Muscle of back (tissue), 11 donors: ENCODE data around the gene TBC1D24. TPM values are rescaled to one million over a fixed set of nuclear protein-coding genes. Genes with fewer than 3 reads are reported as not detected.

Source experiments
- DNase-seq, 3 donors: peaks; one replicate each; pipeline versions ENCODE4 v3.0.0 to v3.0.0-alpha.2; 2013
- polyA plus RNA-seq, 10 donors: library from polyadenylated mRNA; unstranded; fragments of 120-200 nt; gene quantifications; one replicate each; pipeline ENCODE4 v1.2.1, GENCODE V29; 2013; ENCODE audit not compliant: insufficient read length in 10 of 10

Gene TBC1D24
- polyA plus RNA-seq, 10 donors, result 14.9 to 25.3 (median 21.4) TPM

DNA sequence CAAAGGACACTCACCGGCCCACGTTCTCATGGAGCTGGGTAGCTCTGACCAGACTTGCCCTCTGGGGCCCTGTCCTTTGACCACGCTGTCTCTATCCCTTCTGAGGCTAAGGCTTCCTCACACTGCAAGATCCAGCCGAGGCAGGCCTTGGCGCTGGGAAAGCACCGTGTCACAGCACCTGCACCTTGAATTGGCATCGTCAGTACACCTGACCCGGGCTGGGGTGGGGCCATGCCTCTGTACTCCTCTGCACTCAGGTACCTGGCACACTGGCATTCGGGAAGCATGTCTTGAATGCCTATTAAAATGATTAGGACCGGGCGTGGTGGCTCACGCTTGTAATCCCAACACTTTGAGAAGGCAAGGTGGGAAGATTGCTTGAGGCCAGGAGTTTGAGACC, 6.0 kb downstream of the TBC1D24 start:
- DNase-seq, result no peak

DNA sequence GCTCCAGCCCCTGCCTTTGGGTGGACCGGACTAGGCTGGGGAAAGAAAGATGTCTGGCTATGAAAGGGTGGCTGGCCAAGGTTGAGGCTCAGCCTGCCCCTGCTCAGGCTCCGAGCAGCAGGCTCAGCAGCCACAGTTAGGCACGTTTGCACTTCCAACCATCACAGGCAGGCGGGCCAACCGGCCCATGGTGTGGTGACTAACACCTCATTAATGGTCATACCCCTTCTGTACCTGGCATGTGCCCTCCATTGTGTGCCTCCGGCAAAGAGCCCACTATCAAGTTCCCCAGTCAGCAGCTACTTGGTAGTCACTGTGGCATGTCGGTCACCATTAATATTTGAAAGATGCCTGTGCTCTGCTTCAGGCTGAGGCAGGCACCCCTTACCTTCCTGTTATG, 6.7 kb downstream of the TBC1D24 start:
- no peak for DNase-seq

DNA sequence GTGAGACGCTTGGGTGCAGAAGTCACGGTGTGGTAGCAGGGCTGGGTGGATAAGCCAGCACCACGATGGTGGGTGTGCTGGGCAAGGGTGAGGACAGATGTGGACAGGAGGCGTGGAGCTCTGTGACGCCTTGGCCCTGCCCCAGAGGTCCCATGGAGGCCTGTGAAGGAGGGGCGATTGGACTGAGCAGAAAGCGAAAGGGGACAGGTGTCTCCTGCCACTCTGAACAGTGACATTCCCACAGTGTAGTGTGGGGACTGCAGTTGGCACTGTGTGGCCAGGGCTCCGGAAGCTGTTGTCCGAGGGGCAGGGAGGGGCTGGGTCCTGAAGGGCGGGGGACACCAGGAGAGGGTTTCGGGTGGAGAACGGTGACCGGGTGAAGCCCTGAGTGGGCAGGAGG, 7.3 kb downstream of the TBC1D24 start:
- peak in 1 of 3 donors; percentile 36 for DNase-seq

DNA sequence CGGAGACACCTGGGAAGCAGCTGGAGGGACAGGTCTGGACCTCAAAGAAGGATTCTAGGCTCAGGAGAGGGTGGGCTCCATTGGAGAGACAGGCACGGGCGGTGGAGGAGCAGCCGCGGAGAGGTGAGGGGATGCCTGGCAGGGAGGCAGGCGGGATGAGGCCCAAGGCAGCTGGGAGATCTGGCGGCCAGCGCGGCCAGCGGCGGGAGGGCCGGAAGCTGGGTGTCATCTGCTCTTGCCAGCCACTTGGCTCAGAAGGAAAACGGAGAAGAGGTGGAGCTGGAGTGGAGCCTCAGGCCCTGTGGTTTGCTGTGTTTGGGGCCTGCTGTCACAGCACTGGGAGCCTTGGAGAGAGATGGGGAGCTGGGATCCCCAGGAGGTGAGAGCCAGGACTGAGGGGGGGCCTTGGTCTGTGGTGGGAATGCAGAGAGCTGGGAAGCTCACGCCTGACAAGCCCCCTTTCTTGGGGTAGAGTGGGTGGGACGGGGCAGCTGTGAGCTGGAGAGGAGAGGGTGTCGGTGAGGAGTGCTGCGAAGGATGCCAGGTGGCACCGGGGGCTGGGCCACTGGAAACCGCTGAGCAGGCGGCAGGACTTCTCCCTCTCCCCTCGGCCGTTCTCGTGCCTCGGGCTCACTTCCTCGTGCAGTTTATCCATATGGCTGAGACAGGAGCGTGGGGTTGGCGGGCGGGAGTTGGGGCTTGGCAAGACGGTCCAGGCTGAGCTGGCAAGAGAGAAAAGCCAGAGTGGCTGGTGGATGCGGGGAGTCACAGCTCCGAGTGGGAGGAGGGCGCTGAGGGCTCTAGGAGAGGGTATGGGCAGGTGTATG, 8.0 kb downstream of the TBC1D24 start:
- peak in 1 of 3 donors; percentile 88 for DNase-seq

DNA sequence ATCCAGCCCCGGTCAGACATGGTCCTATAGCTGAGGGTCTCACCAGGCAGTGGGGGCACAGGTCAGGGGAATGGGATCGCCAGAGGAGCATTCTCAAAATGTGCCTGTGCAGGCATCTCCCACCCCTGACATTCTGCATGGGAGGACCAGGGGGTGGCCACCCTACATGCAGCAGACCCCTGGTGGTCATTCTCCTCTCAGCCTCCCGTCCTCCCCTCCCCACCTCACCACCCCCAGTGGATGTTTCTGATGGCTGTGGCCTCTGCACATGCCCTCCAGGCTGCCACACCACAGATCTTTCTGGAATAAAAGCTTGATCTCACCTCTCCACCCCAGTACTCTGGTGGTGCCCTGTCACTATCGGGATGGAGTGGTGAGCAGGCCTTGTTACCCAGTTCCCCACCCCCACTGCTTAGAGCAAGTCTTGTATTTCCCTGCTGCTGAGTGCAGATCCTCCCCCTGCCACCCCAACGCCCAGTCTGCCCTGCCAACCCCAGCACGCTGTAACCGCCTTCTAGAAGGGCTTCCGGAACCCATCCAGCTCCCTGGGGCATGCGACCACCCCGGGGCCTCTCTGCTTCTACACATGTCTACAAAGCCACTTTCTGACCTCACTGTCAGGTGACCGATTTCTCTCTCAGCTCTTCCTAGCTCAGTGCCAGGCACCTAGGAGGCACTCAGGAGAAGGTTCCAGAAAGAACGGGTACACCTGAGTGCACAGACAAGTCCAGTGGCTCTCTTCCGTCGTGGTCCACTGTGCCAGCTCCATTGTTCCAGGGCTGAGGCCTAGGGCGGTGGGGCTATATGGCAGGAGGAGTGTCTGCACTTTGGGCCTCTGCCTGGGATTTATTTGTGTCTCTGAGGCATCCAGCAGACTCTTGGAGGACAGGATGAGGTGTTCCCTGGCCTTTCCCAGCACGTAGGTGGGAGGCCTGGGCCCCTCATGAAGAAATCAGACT, 9.3 kb downstream of the TBC1D24 start:
- DNase-seq, result no peak

DNA sequence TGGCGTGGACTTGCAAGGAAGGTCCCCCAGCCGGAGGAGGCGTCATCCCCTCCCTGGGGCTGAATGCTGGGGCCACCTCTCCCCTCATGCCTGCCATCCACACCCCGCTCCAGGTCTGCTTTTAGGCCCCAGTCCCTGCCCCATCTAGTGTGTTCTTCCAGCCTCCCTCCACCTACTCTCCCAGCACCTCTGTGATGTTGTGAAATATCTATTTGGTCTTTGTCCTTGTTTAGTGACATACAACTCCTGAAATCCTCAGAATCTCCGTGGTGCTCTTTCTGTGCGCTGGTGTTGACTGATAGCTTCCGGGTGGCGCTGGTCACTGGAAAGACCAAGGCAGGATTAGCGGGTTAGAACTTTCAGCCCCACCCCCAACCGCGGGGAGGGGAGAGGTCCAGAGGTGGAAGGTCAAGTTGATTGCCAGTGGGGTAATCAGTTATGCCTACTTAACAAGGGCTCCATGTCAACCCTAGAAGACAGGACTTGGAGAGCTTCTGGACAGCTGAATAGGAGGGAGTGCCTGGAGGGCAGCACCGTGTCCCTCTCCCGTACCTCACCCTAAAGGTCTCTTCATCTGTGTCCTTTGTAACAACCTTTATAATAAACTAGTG, 10.1 kb downstream of the TBC1D24 start:
- no peak for DNase-seq

DNA sequence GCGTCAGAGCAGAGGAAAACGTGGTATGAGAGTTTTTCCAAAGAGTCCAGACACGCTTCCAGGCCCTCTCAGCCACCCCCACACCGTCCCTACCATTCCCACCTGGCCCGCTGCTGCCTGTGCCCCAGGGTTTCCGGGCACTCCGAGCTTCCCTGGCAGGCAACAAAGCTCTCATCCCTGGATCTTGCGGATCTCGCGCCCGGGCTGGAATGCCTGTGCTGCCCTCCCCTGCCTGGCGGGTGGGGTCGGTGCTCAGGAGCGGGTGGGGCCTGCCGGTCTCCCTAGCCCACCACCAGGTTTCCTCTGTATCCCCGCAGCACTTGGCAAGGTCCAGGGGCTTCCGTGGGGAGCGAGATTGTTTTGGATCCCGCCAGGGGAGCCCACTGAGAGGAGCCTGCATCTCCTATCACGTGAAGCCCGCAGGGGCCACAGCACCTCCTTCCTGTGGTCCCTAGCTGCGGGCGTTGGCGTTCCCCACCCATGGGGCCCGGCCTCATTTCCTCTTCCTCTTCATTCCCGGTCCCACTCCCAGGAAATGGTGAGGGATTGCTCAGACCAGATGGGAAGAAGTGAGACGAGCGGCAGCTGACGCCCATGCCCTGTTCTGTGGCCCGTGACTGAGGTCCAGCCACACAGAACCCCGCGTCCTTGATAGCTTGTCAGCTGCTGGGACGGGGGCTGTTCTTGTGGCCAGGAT, 11.0 kb downstream of the TBC1D24 start:
- peak in 1 of 3 donors; percentile 17 for DNase-seq

DNA sequence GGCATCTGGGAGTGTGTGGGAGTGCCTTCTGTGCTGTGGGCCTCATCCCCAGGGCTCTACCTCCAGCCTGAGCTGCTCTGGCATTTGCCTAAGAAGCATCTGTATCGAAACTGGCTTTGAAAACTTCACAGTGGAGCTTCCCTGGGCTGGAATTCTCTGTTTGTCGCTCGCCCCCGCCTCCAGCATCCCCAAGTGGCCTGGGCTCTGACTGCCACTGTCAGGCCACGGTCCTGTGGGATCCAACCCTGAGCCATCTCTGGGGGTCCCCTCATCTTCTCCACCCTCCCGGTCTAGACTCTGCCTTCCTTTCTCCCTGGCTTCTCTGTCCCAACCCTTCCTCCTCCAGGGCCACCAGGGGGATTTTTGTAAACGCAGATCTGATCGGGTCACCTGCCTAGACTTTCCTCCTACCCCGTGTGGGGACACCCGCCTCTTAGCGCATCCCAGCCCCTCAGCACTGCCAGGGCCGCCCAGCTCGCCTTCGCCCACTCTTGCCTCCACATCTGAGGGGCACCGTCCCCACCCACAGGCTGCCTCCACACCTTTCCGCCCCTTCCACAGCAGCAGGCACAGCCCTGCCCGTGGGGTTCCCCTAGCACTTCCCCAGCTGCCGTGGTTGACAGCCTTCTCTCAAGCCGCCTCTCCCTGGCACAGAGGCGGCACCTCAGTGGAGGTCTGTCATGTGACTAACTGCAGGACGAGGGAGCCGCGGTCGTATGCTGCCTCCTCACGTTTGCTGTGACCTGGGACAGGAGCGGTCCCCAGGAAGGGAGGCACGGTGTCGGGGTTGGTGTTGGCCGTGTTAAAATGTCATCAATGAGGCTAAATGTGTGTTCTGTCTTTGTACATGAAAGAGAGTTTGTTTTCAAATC, 12.0 kb downstream of the TBC1D24 start:
- DNase-seq, result peak in 1 of 3 donors; percentile 48

DNA sequence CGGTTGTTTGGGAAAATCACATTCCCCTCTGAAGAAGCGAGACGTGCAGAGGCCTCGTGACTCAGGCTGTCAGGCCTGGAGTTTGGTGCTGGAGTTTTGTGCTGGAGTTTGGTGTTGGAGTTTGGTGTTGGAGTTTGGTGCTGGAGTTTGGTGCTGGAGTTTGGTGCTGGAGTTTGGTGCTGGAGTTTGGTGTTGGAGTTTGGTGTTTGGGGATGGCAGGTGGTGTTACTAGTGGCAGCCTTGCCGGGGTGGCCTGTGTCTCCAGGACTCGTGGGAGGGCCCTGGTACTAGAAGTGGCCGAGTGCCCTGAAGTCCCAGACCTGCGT, 12.6 kb downstream of the TBC1D24 start:
- no peak for DNase-seq

DNA sequence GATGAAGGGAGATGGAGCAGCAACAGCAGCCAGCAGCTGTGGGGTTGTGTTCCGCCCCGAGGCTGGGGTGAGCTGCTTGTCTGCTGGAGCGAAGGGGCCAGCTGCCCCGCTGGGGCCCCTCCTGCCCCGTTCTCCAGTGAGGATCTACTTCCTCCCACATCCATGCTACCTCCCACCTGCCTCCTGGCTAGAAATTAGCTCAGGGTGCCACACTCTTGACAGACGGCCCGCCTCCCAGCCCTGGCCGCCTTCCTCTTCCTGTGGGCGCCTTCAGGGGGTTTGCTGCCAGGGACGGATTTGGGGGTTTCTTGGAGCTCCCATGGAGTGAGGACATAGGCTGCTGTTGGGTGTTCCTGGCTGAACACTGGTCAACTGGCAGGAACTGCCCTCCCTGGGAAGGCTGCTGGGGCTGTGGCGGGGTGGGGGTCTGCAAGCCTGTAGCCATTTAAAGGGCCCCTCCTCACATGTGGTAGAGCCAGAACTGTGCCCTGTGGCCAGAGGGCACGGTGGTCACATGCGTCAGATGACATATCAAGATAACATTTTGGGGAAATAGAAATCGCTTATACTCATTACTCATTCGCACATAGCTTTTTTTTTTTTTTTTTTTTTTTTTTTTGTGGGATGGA, 13.1 kb downstream of the TBC1D24 start:
- peak in 1 of 3 donors; percentile 30 for DNase-seq

DNA sequence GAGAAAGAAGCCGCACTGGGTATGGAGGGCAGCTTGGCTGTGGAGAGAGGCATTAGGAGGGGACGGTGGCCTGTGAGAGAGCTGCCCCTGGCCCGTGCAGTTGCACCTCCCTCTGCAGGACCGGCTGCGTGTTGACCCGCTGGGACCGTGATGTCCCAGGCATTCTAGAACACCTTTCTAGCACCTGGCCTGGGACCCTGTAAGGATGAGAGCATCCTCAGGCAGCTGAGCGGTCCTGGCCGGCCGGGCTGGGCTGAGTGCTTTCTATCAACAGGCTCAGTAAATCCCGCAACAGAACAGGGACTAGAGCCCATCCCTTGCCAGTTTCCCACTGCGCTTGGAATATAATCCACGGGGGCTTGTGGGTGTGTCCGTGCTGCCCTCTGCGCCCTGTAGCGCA, 14.7 kb downstream of the TBC1D24 start:
- no peak for DNase-seq

DNA sequence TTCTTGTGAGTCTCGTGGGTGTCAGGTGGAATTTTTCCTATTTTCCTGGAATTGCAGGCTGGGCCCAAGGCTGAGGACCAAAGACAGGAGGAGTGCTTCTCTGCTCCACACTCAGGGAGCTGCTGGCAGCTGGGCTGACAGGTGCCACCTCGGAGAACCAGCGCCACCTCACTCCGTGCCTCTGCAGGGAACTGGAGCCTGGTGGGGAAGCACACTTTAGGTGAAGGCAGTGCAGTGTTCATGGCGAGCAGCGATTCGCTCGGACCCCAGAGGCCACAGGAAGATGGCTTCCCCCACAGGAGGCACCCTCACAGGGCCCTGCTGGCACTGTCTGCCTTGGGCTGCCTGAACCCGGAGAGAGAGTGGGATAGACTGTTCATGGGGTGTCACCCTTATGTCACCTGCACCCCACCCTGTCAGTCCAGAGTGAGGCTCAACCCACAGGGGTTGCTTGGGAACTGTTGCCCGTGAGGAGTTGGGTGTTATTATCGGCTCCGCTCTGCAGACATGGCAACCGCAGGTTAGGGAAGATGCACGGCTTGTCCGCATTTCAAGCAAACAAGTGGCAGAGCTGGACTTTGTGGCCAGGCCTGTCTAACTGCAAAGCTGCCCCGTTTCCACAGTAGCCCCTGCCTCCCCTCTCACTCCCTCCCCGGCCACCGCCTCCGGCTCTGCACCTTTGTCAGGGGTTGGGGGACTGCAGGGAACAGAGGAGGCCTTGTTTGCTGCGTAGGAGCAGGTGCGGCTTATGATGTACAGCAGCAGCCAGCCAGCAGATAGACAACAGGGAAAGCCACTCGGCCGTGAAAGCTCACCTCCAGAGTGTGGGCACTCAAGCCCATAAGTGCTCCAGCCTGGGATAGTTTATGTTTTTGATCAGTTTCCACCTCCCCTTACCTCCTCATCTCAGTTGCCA, 15.5 kb downstream of the TBC1D24 start:
- DNase-seq, result no peak

DNA sequence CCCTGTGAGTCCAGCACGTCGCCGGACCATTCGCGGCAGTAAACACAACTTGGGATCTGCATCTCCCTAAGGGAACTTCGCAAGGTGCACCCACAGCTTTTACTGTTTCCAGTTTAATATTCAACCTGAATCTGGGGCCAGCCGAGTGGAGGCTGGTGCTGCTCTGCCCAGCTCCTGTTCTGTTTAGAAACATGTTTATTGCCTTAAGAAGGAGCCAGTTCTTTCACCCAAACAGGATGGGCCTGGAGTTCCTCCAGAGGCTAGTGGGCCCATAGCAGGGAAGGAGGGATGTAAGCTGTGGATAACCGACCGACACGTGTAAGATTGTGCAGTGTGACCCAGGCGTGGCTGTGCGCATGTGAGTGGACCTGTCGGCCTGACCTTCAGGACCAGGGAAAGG, 17.4 kb downstream of the TBC1D24 start:
- DNase-seq, result no peak

DNA sequence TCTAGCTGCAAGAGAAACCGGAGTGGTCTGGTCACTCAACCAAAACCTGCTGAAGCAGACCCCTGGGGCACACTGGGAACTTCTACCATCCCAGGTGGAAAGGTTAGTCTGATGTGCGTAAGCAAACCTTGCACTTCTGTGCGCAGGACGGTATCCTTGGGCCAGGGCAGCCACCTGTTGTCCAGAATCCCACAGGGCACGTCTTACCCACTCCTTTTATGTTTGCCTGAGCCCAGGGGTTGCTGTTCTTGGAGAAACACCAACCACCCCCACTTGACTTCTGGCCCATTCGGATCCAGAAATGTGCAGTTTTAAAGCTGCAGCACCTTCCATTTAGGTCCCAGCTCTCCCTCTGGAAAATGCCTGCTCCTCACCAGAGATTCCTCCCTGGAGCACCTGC, 18.7 kb downstream of the TBC1D24 start:
- DNase-seq, result no peak

DNA sequence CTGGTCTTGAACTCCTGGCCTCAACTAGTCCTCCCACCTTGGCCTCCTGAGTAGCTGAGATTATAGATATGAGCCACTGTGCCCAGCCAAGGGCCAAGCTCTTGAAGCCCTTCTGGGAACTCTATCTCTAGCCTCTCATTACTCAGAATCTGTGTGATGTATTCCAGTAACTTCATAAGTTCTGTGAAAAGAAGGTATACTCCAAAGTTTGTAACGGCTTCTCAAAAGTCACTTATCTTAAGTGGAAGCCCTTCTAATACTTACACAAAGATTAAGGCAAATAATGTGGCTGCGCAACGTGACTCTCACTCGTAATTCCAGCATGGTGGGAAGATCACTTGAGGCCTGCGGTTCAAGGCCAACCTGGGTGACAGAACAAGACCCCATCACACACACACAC, 19.7 kb downstream of the TBC1D24 start:
- no peak for DNase-seq

DNA sequence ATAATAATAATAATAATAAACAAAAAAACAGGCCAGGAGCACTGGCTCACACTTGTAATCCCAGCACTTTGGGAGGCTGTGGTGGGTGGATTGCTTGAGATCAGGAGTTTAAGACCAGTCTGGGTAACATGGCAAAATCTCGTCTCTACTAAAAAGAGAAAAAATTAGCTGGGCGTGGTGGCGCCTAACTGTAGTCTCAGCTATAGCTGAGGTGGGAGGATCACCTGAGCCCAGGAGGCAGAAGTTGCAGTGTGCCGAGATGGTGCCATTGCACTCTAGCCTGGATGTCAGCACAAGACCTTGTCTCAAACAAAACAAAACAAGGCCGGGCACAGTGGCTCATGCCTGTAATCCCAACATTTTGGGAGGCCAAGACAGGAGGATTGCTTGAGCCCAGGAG, 20.1 kb downstream of the TBC1D24 start:
- no peak for DNase-seq

DNA sequence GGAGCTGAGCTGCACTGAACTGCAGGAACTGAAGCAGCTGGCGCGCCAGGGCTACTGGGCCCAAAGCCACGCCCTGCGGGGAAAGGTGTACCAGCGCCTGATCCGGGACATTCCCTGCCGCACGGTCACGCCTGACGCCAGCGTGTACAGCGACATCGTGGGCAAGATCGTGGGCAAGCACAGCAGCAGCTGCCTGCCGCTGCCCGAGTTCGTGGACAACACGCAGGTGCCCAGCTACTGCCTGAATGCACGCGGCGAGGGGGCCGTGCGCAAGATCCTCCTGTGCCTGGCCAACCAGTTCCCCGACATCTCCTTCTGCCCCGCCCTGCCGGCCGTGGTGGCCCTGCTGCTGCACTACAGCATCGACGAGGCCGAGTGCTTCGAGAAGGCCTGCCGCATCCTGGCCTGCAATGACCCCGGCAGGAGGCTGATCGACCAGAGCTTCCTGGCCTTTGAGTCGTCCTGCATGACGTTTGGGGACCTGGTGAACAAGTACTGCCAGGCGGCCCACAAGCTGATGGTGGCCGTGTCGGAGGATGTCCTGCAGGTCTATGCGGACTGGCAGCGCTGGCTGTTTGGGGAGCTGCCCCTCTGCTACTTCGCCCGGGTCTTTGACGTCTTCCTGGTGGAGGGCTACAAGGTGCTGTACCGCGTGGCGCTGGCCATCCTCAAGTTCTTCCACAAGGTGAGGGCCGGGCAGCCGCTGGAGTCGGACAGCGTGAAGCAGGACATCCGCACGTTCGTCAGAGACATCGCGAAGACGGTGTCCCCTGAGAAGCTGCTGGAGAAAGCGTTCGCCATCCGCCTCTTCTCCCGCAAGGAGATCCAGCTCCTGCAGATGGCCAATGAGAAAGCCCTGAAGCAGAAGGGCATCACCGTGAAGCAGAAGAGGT, 21.5 kb downstream of the TBC1D24 start:
- DNase-seq, result no peak

DNA sequence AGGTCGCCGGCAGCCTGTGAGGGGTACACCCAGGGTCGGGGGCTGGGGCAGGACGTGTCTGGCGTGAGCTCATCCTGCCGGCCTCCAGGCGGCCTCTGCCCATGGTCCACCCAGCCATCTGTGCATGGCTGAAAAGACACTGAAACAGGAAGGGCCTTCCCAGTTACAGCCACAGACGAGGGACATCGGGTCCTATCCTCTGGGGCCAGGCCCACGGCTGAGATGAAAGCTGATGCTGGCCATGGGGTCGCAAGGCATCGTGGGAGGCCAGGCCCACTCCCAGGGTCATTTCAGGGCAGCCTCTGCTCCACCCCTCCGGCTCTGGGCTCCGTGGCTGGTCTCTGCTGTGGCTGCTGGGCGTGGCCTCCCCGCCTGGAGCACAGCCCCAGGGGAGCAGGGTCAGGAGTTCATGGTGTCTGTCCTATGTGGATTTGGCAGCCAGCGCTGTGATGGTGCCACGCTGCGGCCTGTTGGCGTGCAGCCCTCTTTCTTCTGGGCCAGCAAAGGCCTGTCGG, 22.2 kb downstream of the TBC1D24 start:
- DNase-seq, result peak in 1 of 3 donors; percentile 52
